GM18526 (cell line): ENCODE data around the gene GDE1.
A peak's percentile ranks its signal among the peaks of the same experiment; 100 is the strongest.

Experiments
- POLR2A ChIP-seq: IDR thresholded peaks from 3 replicates; pipeline ENCODE4 v1.6.1; 2011; ENCODE audit not compliant: insufficient read length; ENCODE audit errors: extremely low read depth

GDE1 gene, protein sequence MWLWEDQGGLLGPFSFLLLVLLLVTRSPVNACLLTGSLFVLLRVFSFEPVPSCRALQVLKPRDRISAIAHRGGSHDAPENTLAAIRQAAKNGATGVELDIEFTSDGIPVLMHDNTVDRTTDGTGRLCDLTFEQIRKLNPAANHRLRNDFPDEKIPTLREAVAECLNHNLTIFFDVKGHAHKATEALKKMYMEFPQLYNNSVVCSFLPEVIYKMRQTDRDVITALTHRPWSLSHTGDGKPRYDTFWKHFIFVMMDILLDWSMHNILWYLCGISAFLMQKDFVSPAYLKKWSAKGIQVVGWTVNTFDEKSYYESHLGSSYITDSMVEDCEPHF

DNA sequence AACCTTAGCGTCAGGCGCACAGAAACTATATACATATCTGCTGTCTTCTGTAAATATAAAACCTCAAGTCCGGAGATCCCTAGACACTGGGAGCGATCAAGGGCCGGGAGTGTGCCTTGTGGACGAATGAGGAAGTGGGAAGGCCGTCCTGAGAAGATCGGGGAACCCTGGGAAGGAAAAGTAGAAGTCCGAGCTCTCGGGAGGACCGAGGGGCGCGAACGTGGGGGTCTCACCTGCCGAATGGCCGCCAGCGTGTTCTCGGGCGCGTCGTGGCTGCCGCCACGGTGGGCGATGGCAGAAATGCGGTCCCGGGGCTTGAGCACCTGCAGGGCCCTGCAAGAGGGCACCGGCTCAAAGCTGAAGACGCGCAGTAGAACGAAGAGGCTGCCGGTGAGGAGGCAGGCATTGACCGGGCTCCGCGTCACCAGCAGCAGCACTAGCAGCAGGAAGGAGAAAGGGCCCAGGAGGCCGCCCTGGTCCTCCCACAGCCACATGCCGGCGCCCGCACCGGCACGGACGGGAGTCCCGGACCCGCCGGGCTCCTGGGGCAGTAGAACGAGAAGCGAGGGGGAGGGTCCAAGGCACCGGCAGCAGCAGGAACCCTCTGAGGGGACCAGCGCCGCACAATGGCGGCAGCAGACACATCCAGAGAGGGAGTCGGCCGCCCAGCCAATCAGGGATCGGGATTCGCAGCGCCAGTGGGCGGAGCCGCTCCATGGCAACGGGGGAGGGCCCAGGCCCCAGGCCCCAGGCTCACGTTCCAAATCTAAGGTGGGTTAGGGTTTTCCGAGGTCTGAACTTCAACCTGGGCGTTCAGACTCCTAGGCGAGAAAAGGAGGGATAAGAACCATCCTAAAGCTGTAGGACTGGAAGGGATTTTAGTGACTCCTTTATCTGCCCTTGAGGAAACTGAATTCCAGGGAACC lies at the start of gene GDE1:
Gene GDE1, minus strand, starts transcription at position 628 of the 926 bp plus-strand sequence. Its CDS starts 134 bp downstream, at position 494.
- peak; percentile 86 for TF ChIP-seq POLR2A

DNA sequence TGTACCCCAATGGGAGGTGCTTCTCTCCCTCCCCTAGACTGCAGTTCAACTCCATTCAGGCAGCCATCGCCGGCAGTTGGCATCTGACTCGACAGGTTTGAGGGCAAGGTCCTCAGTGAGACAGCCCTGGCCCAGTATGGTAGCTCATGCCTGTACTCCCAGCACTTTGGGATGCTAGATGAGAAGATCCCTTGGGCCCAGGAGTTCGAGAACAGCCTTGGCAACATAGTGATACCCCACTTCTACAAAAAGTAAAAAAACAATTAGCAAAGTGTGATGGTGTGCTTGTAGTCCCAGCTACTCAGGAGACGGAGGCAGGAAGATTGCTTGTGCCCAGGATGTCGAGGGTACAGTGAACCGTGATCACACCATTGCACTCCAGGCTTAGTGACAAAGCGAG lies 45.7 kb upstream of the GDE1 start:
- no peak for TF ChIP-seq POLR2A

DNA sequence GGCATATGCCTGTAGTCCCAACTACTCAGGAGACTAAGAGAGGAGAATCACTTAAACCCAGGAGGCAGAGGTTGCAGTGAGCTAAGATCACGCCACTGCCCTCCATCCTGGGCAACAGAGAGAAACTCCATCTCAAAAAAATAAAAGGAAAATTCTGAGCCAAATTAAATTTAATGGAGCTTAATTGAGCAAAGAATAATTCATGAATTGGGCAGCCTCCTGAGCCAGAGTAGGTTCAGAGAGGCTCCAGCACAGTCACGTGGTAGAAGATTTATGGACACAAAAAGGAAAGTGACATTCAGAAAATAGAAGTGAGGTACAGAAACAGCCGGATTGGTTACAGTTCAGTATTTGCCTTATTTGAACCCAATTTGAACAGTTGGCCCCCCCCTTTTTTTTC lies 44.5 kb upstream of the GDE1 start:
- no peak for TF ChIP-seq POLR2A

DNA sequence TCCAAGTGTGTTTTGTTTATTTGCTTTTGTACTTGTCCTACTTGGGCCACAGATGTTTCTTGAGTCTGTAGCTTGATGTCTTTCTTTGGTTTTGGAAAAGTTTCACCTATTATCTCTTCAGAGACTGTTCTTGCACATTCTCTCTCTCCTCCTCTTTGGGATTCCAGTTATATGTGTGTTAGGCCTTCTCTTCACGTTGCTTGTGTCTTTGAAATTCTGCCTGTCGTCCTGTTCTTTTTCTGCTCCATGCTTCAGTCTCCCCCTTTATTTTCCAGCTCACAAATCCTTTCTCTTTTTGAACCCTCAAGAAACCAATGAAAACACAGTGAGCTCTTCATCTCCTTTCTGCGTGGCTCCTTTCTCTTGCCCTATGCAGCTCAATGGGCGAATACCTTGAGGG lies 41.5 kb upstream of the GDE1 start:
- no peak for TF ChIP-seq POLR2A

DNA sequence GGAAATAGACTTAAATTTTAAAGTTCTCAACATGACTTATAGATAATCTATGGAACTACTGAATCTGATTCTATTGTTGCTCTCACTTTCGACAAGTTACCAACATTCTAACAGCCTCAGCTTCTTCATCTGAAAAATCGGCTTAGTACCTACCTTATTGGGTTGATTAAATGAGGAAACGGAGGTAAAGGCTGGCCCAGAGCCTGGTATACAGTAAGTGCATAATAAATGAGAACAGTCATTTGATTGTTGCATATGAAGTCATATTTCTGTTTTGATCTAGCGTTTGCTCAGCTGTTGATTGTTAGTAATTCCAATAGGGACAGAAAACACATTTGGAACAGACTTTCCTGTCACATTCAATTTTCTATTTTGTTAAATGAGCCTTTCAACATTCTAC lies 38.2 kb upstream of the GDE1 start:
- no peak for TF ChIP-seq POLR2A

DNA sequence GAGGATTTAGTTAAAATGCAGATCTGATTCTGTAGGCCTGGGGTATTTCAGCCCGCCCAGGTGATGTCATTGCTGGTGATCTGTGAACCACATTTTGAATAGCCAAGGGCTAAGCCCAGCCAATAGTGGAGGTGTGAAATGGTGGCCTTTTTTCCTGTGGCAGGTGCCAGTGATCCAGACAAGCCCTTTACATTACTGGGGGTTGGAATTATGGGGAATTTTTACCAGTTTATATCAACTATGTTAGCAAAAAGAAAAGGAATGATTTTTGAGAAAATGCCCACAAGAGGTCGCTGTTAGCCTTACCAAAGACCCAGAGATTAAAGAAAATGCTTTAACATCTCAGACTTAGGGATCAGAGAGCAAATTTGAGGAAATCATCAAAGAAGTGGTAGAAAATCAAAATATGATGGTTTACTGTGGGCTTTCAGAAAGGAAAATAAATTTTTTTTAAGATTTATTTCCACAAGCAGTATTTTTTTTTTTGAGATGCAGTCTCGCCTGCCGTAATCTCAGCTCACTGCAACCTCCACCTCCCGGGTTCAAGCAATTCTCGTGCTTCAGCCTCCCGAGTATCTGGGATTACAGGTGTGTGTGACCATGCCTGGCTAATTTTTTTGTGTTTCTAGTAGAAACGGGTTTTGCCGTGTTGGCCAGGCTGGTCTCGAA lies 37.5 kb upstream of the GDE1 start:
- no peak for TF ChIP-seq POLR2A

DNA sequence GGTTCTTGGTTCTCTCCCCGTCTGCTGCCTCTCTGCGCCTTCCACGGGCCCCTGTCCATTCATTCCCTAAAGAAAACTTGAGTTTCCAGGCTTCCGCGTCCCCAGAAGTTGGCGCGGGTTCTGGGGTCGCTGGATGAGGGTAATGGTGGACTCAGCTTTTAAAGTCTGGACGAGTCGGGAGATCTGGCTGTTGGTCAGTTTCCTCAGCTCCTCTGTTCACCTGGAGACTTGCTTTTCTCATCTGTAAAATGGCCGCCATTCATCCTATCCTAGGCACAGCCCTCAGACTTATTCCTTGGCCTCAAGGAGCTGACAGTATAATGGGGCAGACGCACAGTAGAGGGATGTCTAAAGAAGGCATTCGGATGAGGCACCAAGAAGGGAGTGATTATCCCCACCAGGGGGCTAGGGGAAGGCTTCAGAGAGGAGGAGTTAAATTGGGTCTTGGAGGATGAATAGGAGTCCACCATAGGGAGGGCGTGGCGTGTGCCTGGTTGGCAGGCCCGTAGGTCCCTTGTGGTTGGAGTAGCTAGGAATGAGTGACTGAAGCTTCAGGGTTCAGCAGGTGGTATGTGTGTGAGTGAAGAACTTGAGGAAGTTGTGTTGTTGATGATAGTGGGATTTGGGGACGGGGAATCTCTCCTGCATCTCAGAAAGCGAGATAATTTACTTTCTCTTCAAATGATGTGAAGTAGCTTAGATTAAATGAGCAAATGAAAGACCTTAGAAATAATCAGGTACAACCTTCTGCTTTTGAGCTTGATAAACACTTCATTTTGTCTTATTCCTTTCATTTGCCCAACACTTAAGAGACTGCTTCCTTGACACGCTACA lies 34.3 kb upstream of the GDE1 start:
- no peak for TF ChIP-seq POLR2A

DNA sequence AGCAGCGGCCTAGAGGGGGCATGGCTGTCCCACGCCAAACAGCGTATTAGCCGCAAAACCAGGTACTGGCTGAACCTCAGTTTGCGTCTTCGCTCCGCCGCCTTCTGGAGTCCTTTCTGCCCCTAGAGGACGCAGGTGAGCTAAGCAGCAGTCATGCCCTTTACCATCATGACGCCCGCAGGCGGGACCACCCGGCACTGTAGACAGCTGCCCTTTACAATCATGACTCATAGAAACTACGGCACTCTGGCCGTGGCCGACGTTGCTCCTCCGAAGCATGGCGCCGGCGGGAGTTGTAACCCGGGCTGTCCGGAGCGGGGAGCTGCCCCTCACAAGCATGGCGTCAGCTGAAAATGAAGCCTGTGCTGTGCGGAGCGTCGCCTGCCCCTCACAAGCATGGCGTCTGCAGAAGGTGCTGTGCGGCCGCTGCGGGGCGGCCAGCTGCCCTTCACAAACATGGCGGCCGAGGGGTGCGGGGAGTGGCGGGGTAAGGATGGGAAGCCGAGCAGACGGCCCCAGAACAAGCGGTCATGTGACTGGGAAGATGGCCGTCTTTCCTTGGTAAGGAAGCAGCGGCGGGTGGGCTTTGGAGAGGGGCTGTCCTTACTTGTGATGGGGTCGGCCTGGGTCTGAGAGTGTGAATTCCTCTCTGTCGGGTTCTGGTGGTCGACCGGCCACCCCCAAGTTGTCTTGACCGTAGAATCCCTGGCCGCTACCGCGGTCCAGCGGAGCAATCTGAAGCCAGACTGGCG lies 33.5 kb upstream of the GDE1 start, which contains the start of gene VPS35L:
Gene VPS35L, plus strand, starts transcription at position 518 of the 752 bp plus-strand sequence. Its CDS starts 27 bp downstream, at position 545.
- TF ChIP-seq POLR2A, result peak; percentile 74

DNA sequence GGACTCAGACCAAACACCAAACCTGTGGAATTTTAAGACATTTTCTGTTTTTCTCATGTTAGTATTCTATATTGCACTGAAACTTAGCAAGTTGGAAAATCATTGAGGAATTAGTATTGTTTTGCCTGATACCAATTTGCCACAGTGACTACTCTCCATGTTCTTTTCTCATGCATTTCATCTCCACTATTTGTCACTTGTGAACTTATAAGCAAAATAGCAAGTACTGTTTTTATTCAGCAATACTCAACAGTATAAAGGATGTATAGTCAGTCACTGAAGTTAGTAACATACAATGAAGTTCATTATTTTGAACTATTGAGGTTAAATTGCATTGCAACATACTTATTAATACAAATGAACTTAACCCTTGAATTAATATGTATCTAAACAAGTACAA lies 27.8 kb upstream of the GDE1 start:
- TF ChIP-seq POLR2A, result no peak

DNA sequence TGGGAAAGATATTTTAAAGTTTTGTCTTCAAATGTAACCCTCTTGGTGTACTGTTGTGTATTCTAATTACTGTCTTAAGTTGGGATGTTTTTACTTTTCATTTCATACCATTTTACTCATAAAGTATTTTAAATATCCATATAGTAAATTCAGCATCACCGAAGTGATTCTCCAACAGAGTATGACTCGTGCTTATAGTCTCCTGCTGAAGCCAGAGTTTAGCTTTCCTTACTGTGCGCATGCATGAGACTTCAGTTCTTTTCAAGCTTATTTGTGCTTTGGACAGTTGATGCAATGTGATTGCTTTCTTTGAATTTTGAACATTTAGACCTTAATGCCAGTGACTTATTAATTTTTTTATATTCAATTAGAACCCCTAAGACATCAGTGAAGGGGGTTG lies 26.2 kb upstream of the GDE1 start:
- TF ChIP-seq POLR2A, result no peak

DNA sequence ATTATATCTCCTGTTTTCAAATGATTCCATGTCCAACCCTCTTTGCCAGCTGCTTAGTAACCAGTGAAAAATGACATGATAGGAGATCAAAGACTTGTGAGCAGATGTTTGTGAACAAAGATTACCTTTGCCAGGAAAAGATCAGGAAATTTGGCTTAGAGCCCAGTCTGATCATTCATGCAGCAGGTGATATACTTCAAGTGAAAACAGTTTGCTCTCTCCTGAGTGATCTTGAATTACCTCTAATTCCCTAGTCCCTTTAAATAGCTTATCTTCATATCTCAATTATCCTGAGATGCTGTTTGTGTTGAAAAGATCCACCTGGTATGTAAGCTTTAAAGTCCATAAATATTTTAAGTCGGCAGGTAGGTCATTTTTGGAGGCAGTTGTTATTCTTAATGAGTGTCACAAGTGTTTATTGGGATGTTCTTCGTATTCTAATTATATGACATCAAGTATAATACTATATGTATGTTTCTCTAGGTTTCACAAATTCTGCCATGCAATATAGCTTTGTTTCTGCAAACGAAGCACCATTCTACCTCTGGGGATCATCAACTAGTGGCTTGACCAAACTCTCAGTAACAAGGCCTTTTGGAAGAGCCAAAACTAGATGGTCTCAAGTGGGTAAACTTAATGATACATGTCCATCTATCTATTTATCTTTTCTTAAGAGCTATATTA lies 20.4 kb upstream of the GDE1 start:
- no peak for TF ChIP-seq POLR2A

DNA sequence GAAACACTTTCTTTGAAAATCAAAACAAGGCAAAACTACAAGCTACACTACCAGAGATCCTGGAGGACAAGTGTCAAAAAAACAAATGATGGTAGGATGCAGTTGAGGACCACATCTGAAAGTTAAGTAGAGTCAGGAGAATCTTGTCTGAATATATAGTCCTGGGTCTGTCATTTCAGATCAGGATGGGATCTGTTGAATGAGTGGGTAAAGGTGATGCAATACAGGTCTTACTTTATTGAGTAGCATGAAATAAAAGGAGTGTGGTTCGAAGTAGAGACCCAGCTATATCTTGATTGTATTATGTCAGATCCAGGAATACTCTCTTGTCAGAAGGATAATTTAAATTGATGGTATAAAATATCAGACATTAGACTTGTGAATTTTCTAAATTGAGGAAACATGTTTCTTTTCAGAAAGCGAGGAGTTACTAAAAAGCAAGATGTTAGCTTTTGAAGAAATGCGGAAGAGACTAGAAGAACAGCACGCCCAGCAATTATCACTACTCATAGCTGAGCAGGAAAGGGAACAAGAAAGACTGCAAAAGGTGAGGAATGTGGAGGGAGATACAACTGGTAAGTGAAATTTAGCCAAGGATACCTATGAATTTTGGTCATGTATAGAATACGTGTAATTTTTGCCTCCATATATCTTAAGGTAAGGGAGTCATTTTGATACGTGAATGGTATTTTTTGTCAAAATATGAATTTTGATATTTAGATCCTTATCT lies 18.5 kb upstream of the GDE1 start:
- TF ChIP-seq POLR2A, result no peak

DNA sequence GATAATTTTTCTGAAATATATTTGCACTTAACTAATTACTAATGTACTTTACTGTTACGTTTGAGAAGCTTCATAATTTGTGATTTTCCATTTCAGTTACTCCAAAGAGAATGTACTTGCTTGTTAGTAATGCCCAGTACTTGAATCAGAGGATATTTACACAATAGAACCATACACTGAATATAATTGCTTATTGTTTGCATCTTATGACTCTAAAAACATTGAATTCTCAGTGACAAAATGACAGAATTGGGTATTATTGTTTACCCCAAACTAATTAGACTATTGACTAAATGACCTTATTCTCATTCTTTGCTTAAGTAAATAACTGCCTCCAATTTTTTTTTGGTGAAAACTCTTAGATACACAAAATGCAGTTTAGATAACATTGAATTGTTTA lies 10.7 kb upstream of the GDE1 start:
- TF ChIP-seq POLR2A, result no peak
